Fibroblast of lung (primary cell): ENCODE measurements around the gene BCAS3. TPM values are rescaled to one million over a fixed set of nuclear protein-coding genes. Genes with fewer than 3 reads are reported as not detected.
A peak's percentile ranks its signal among the peaks of the same experiment; 100 is the strongest.

ENCODE experiments used
- DNase-seq, 2 donors: peaks; one replicate each; pipeline versions ENCODE4 v3.0.0 to v3.0.0-alpha.2; 2010; ENCODE audit warnings: low read depth in 2 of 2
- H2AFZ ChIP-seq: 2 replicates; pipeline ENCODE4 v1.5.1; 2012; ENCODE audit warnings: low read length, control low read depth, inconsistent platforms
- H3K27ac ChIP-seq: 2 replicates; pipeline ENCODE4 v1.5.1; 2011; ENCODE audit warnings: low read length, control low read depth; ENCODE audit not compliant: insufficient read depth
- H3K27me3 ChIP-seq: 2 replicates; pipeline ENCODE4 v1.5.1; 2011; ENCODE audit warnings: mild to moderate bottlenecking, low read length; ENCODE audit not compliant: control insufficient read depth, insufficient read depth
- H3K36me3 ChIP-seq: 2 replicates; pipeline ENCODE4 v1.5.1; 2011; ENCODE audit warnings: low read length; ENCODE audit not compliant: control insufficient read depth, insufficient read depth
- H3K4me1 ChIP-seq: 2 replicates; pipeline ENCODE4 v1.5.1; 2011; ENCODE audit warnings: low read length; ENCODE audit not compliant: control insufficient read depth, insufficient read depth; ENCODE audit errors: extremely low read depth
- H3K4me2 ChIP-seq: 2 replicates; pipeline ENCODE4 v1.5.1; 2011; ENCODE audit warnings: low read length, control low read depth; ENCODE audit not compliant: insufficient read depth; ENCODE audit errors: extremely low read depth
- H3K4me3 ChIP-seq, 4 experiments: fragments of 200-600 bp in 1 of 4; sonication (generic) in 1 of 4; replicated peaks in 1 of 4; 2 replicates each; pipeline ENCODE4 v1.5.1; 2011 to 2016; ENCODE audit warnings: low read length in 4 of 4, low read depth in 3 of 4, mild to moderate bottlenecking in 3 of 4, control low read depth in 2 of 4, inconsistent platforms in 1 of 4, mixed read lengths in 1 of 4; ENCODE audit not compliant: insufficient read depth in 1 of 4; ENCODE audit errors: control extremely low read depth in 1 of 4
- H3K79me2 ChIP-seq: 2 replicates; pipeline ENCODE4 v1.5.1; 2012; ENCODE audit warnings: mild to moderate bottlenecking, low read length, inconsistent platforms; ENCODE audit not compliant: control insufficient read depth, insufficient read depth
- H3K9ac ChIP-seq: 2 replicates; pipeline ENCODE4 v1.5.1; 2011; ENCODE audit warnings: mild to moderate bottlenecking, low read length, control low read depth; ENCODE audit not compliant: insufficient read depth
- H3K9me3 ChIP-seq: 2 replicates; pipeline ENCODE4 v1.5.1; 2012; ENCODE audit warnings: low read depth, low read length; ENCODE audit not compliant: control insufficient read depth, insufficient read depth
- H4K20me1 ChIP-seq: 2 replicates; pipeline ENCODE4 v1.5.1; 2011; ENCODE audit warnings: low read length; ENCODE audit not compliant: control insufficient read depth, insufficient read depth; ENCODE audit errors: extremely low read depth
- EZH2 ChIP-seq: IDR thresholded peaks from 2 replicates; pipeline ENCODE4 v1.5.1; 2012; ENCODE audit warnings: low read length, control low read depth, mild to moderate bottlenecking; ENCODE audit errors: missing control alignments
- polyA plus RNA-seq, 2 donors: library from polyadenylated mRNA; depleted of rRNA in 1 of 2; stranded (reverse) in 1 of 2; unstranded in 1 of 2; fragments of >200 nt; gene quantifications; 2 replicates each; pipeline ENCODE4 v1.2.1, GENCODE V29; 2011 to 2012; ENCODE audit warnings: missing spikeins in 1 of 2
- total RNA-seq: library from RNA; depleted of rRNA; stranded (reverse); fragments of >200 nt; gene quantifications from 2 replicates; pipeline ENCODE4 v1.2.1, GENCODE V29; 2014
- TF ChIP-seq, protein P1 (sequence below), 2 donors: IDR thresholded peaks in 1 of 2; conservative IDR thresholded peaks in 1 of 2; 1 replicate in 1 of 2; 2 replicates in 1 of 2; pipeline ENCODE4 v1.5.1; 2011 to 2012; ENCODE audit warnings: low read length in 2 of 2, control low read depth in 1 of 2, inconsistent platforms in 1 of 2, low read depth in 1 of 2, mild to moderate bottlenecking in 1 of 2

The BCAS3 gene
- total and polyA plus RNA-seq, 2 donors (not counting 1 experiment from before 2014, with no cell fraction given) = 9.9 to 43.6 TPM

DNA sequence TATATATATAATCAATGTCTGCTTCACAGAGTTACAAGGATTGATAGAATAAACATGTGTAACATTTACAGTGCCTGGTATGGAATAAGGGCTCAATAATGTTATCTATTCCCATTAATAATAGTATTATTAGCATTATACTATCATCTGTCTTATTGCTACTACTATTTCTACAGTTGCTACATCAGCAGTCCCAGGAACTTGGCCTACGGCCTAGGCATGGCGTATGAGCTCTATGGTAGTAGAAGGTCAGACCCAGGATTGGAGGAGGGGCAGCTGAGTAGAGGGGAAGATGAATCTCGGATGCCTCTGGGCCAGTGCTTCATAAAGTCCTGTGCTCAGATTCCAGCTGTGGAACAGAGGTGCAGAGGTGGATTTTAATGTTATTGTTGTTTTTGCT, 575.7 kb downstream of the BCAS3 start:
- H4K20me1 ChIP-seq = no peaks in the 10 kb centered on the region
- TF ChIP-seq, protein P1, sequence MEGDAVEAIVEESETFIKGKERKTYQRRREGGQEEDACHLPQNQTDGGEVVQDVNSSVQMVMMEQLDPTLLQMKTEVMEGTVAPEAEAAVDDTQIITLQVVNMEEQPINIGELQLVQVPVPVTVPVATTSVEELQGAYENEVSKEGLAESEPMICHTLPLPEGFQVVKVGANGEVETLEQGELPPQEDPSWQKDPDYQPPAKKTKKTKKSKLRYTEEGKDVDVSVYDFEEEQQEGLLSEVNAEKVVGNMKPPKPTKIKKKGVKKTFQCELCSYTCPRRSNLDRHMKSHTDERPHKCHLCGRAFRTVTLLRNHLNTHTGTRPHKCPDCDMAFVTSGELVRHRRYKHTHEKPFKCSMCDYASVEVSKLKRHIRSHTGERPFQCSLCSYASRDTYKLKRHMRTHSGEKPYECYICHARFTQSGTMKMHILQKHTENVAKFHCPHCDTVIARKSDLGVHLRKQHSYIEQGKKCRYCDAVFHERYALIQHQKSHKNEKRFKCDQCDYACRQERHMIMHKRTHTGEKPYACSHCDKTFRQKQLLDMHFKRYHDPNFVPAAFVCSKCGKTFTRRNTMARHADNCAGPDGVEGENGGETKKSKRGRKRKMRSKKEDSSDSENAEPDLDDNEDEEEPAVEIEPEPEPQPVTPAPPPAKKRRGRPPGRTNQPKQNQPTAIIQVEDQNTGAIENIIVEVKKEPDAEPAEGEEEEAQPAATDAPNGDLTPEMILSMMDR (conservative IDR thresholded peaks at IDR 0.05 in 1 of 2, IDR thresholded peaks at IDR 0.05 in 1 of 2; ENCODE audit: low read depth in 1 of 2, low read length in 2 of 2) = no peak
- TF ChIP-seq EZH2 = no peak
- H2AFZ ChIP-seq = no peak overlapping the region
- no peaks in the 10 kb centered on the region for H3K36me3 ChIP-seq
- peaks cover 33% of the 10 kb centered on the region for H3K4me1 ChIP-seq
- no peaks in the 10 kb centered on the region for H3K9me3 ChIP-seq
- no peaks in the 10 kb centered on the region for H3K79me2 ChIP-seq
- H3K4me2 ChIP-seq = no peak overlapping the region
- H3K27ac ChIP-seq = peak overlapping the region; percentile 83
- no peak overlapping the region for H3K9ac ChIP-seq
- no peak overlapping the region for H3K4me3 ChIP-seq
- H3K27me3 ChIP-seq = no peaks in the 10 kb centered on the region
- DNase-seq = peak in 1 of 2 donors; percentile 87

DNA sequence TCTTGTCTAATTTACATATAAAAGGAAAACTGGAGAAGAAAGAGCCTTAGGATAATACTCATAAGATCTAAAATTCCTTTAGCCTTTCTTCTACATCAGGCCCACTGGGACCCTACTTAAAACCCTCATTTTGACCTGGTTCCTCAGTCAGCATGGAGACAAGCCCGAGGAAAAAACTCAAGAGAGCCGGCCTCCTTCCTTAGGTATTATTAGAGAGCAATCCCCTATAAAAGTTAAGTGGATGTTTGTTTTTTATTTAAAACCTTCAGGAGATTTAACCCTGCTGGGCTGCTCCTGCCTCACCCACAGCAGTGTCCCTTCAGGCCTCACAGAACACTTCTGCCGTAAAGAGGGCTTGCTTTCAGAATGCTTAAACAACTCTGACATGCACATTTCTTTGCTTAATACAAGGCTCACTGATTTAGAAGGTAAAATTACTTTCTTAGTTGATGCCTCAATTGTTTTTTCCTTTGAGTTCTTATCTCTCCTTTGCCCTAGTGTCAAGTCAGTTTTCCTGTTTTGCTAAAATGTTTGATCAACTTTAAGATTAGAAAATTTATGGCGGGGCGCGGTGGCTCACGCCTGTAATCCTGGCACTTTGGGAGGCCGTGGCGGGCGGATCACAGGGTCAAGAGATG, 576.4 kb downstream of the BCAS3 start:
- Histone ChIP-seq H3K27me3 (no peaks in the 10 kb centered on the region), H3K4me3 (no peak overlapping the region), H3K9ac (no peak overlapping the region), H4K20me1 (no peaks in the 10 kb centered on the region), H3K79me2 (no peaks in the 10 kb centered on the region), H3K9me3 (no peaks in the 10 kb centered on the region), H3K27ac (peak overlapping the region; percentile 46), H3K36me3 (no peaks in the 10 kb centered on the region), H3K4me2 (no peak overlapping the region), H3K4me1 (peaks cover 31% of the 10 kb centered on the region), H2AFZ (no peak overlapping the region)
- TF ChIP-seq, protein P1 (conservative IDR thresholded peaks at IDR 0.05 in 1 of 2, IDR thresholded peaks at IDR 0.05 in 1 of 2; ENCODE audit: low read depth in 1 of 2, low read length in 2 of 2) = no peak
- no peak for TF ChIP-seq EZH2
- DNase-seq = no peak

DNA sequence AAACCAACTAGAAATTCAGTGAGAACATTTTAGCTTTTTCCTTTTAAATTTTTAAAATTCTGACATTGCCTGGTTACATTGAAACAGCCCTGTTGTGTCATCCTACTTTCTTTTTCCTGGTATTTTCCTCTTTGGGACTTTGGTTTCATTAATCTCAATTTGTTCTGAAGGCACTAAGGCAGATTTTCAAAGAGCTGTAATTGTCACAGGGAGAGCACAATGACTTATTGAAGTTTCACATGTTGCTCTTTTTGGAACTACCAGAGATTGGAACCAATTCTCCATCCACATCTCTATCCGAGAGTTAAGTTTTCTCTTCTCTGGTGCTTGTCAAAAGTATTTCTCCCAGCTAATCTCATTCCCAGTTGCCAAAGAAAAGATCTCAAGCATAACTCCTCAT, 577.3 kb downstream of the BCAS3 start:
- H3K79me2 ChIP-seq = no peaks in the 10 kb centered on the region
- no peak overlapping the region for H3K9ac ChIP-seq
- H4K20me1 ChIP-seq = no peaks in the 10 kb centered on the region
- H3K4me2 ChIP-seq = peak overlapping the region; percentile 26
- H3K36me3 ChIP-seq = no peaks in the 10 kb centered on the region
- no peak for DNase-seq
- peaks cover 30% of the 10 kb centered on the region for H3K4me1 ChIP-seq
- peak overlapping the region; percentile 10 for H3K27ac ChIP-seq
- no peaks in the 10 kb centered on the region for H3K9me3 ChIP-seq
- no peak overlapping the region for H2AFZ ChIP-seq
- H3K4me3 ChIP-seq = no peak overlapping the region
- TF ChIP-seq, protein P1 (conservative IDR thresholded peaks at IDR 0.05 in 1 of 2, IDR thresholded peaks at IDR 0.05 in 1 of 2; ENCODE audit: low read depth in 1 of 2, low read length in 2 of 2) = no peak
- TF ChIP-seq EZH2 = no peak
- no peaks in the 10 kb centered on the region for H3K27me3 ChIP-seq
